GM23338 (cell line): ENCODE results near the gene TPCN2. TPM values are rescaled to one million over a fixed set of nuclear protein-coding genes. Genes with fewer than 3 reads are reported as not detected.

Experiments used
- ATAC-seq: fragments of 200-7000 bp; cut with Tn5 transposase; 3 replicates; pipeline ENCODE4 v1.9.1; 2020
- DNase-seq: peaks from one replicate; pipeline ENCODE4 v3.0.0-alpha.2; 2015; ENCODE audit warnings: low spot score
- H2AFZ ChIP-seq: fragments of 200-600 bp; sonication (generic); 2 replicates; pipeline ENCODE4 v1.8.0; 2016; ENCODE audit warnings: antibody characterized with exemption, mild to moderate bottlenecking, moderate library complexity
- H3F3A ChIP-seq: fragments of 200-600 bp; sonication (generic); replicated peaks from 2 replicates; pipeline ENCODE4 v1.8.0; 2017; ENCODE audit warnings: antibody characterized with exemption, mixed run types, low read depth
- H3K27ac ChIP-seq: fragments of 200-600 bp; sonication (generic); 2 replicates; pipeline ENCODE4 v1.6.1; 2016; ENCODE audit warnings: low read depth
- H3K27me3 ChIP-seq: fragments of 200-600 bp; sonication (generic); 2 replicates; pipeline ENCODE4 v1.8.0; 2016; ENCODE audit warnings: mild to moderate bottlenecking, mixed run types, moderate library complexity; ENCODE audit not compliant: insufficient read depth
- H3K36me3 ChIP-seq: fragments of 200-600 bp; sonication (generic); 2 replicates; pipeline ENCODE4 v1.8.0; 2016; ENCODE audit warnings: mild to moderate bottlenecking; ENCODE audit not compliant: insufficient read depth
- H3K4me1 ChIP-seq: fragments of 200-600 bp; sonication (generic); 2 replicates; pipeline ENCODE4 v1.8.0; 2016; ENCODE audit warnings: mild to moderate bottlenecking, moderate library complexity; ENCODE audit not compliant: insufficient read depth
- H3K4me2 ChIP-seq: fragments of 200-600 bp; sonication (generic); 2 replicates; pipeline ENCODE4 v1.7.1; 2017; ENCODE audit warnings: mixed run types
- H3K4me3 ChIP-seq: fragments of 200-600 bp; sonication (generic); 2 replicates; pipeline ENCODE4 v1.6.1; 2016; ENCODE audit warnings: mixed run types
- H3K79me2 ChIP-seq: fragments of 200-600 bp; sonication (generic); replicated peaks from 2 replicates; pipeline ENCODE4 v1.8.0; 2017; ENCODE audit warnings: mild to moderate bottlenecking; ENCODE audit not compliant: insufficient read depth
- H3K9me2 ChIP-seq: fragments of 200-600 bp; sonication (generic); 2 replicates; pipeline ENCODE4 v1.8.0; 2017; ENCODE audit not compliant: insufficient read depth
- H4K20me1 ChIP-seq: fragments of 200-600 bp; sonication (generic); replicated peaks from 2 replicates; pipeline ENCODE4 v1.8.0; 2017; ENCODE audit warnings: mild to moderate bottlenecking; ENCODE audit not compliant: insufficient read depth
- H3K27ac Mint-ChIP-seq: 2 replicates; pipeline ENCODE4 v1.8.0; 2020; ENCODE audit warnings: inconsistent platforms, mild to moderate bottlenecking, moderate library complexity, mixed read lengths
- H3K27me3 Mint-ChIP-seq: 3 replicates; pipeline ENCODE4 v1.8.0; 2022; ENCODE audit warnings: low read depth, mild to moderate bottlenecking, moderate library complexity, mixed read lengths, inconsistent platforms; ENCODE audit not compliant: insufficient read depth, poor library complexity
- H3K36me3 Mint-ChIP-seq: 3 replicates; pipeline ENCODE4 v1.8.0; 2021; ENCODE audit warnings: low read depth, mild to moderate bottlenecking, inconsistent platforms, moderate library complexity, mixed read lengths
- H3K4me1 Mint-ChIP-seq: 3 replicates; pipeline ENCODE4 v1.8.0; 2020; ENCODE audit warnings: mild to moderate bottlenecking, inconsistent platforms, mixed read lengths
- H3K4me3 Mint-ChIP-seq: 3 replicates; pipeline ENCODE4 v1.8.0; 2021; ENCODE audit warnings: moderate library complexity, mild to moderate bottlenecking, inconsistent platforms, mixed read lengths
- H3K9me3 Mint-ChIP-seq: 3 replicates; pipeline ENCODE4 v1.8.0; 2020; ENCODE audit warnings: moderate library complexity, mild to moderate bottlenecking, inconsistent platforms, mixed read lengths
- CREB1 ChIP-seq: fragments of 250-450 bp; sonication (Bioruptor Pico); IDR thresholded peaks from 2 replicates; pipeline ENCODE4 v1.5.0; 2020; ENCODE audit warnings: low read depth, mild to moderate bottlenecking, moderate library complexity
- CTCF ChIP-seq, 2 experiments: fragments of 200-600 bp in 1 of 2; sonication (generic) in 1 of 2; conservative IDR thresholded peaks; 2 replicates each; pipeline versions ENCODE4 v1.5.1 to v1.6.1; 2016 to 2017; ENCODE audit warnings: antibody characterized with exemption in 2 of 2, low read depth in 2 of 2, mild to moderate bottlenecking in 2 of 2, moderate library complexity in 1 of 2
- ETS1 ChIP-seq: IDR thresholded peaks from 2 replicates; pipeline ENCODE4 v1.6.1; 2016; ENCODE audit warnings: antibody characterized with exemption
- EZH2 ChIP-seq: fragments of 200-600 bp; sonication (generic); IDR thresholded peaks from one replicate; pipeline ENCODE4 v1.8.0; 2017; ENCODE audit warnings: antibody characterized with exemption, mild to moderate bottlenecking, low read depth; ENCODE audit not compliant: unreplicated experiment
- EZH2phosphoT487 ChIP-seq: fragments of 200-600 bp; sonication (generic); IDR thresholded peaks from one replicate; pipeline ENCODE4 v1.8.1; 2018; ENCODE audit warnings: antibody characterized with exemption; ENCODE audit not compliant: unreplicated experiment
- JUNB ChIP-seq: IDR thresholded peaks from one replicate; pipeline ENCODE4 v1.6.1; 2016; ENCODE audit warnings: antibody characterized with exemption; ENCODE audit not compliant: unreplicated experiment
- NANOG ChIP-seq: IDR thresholded peaks from 2 replicates; pipeline ENCODE4 v1.6.1; 2016; ENCODE audit warnings: antibody characterized with exemption, borderline replicate concordance
- POLR2AphosphoS5 ChIP-seq: IDR thresholded peaks from 2 replicates; pipeline ENCODE4 v1.6.1; 2016; ENCODE audit warnings: antibody characterized with exemption, low read depth
- REST ChIP-seq: IDR thresholded peaks from one replicate; pipeline ENCODE4 v1.6.1; 2018; ENCODE audit warnings: antibody characterized with exemption; ENCODE audit not compliant: unreplicated experiment
- STAT1 ChIP-seq: IDR thresholded peaks from one replicate; pipeline ENCODE4 v1.6.1; 2016; ENCODE audit warnings: antibody characterized with exemption; ENCODE audit not compliant: unreplicated experiment
- ZNF114 ChIP-seq: fragments of 250-450 bp; sonication (Bioruptor Pico); IDR thresholded peaks from 2 replicates; pipeline ENCODE4 v1.5.0; 2020; ENCODE audit warnings: mild to moderate bottlenecking, moderate library complexity
- ZNF331 ChIP-seq: fragments of 250-450 bp; sonication (Bioruptor Pico); IDR thresholded peaks from 2 replicates; pipeline ENCODE4 v1.5.0; 2020; ENCODE audit warnings: low read depth, mild to moderate bottlenecking, moderate library complexity
- ZNF462 ChIP-seq: fragments of 250-450 bp; sonication (Bioruptor Pico); IDR thresholded peaks from 2 replicates; pipeline ENCODE4 v1.5.0; 2020; ENCODE audit warnings: mild to moderate bottlenecking, moderate library complexity
- polyA plus RNA-seq: library from polyadenylated mRNA; unstranded; fragments of >200 nt; fragmentation: Nextera tagmentation; extraction: Ambion mirVana; gene quantifications from 2 replicates; pipeline ENCODE4 v1.2.1, GENCODE V29; 2016
- total RNA-seq: library from RNA; depleted of rRNA; stranded (reverse); fragments of >200 nt; shearing (Covaris generic); gene quantifications from 2 replicates; pipeline ENCODE4 v1.2.3, GENCODE V29; 2014

Gene TPCN2
- total and polyA plus RNA-seq, 2 experiments from 2014 or later, result 5.8 to 14.7 TPM

- 0 out of 2 replicates have a peak, but pooled peaks cover 2% of the 10 kb centered on the region for H3K79me2 ChIP-seq
- TF ChIP-seq EZH2 (no peak), NANOG (no peak), ZNF331 (no peak), ETS1 (no peak), JUNB (no peak), ZNF114 (CRISPR knock-in tag) (no peak), CTCF (conservative IDR thresholded peaks at IDR 0.05; ENCODE audit: low read depth in 2 of 2) (no peak), ZNF462 (CRISPR knock-in tag) (no peak), POLR2AphosphoS5 (no peak), CREB1 (CRISPR knock-in tag) (no peak), REST (no peak), EZH2phosphoT487 (no peak), STAT1 (no peak)
- no peaks in the 10 kb centered on the region for H3F3A ChIP-seq
- no peaks in the 10 kb centered on the region for H3K4me1 ChIP-seq
- Mint-ChIP-seq H3K27ac (no peak overlapping the region), H3K9me3 (no peaks in the 10 kb centered on the region; the same call in 2 of the 3 replicates), H3K27me3 (peaks cover 8% of the 10 kb centered on the region), H3K4me3 (no peak overlapping the region), H3K4me1 (peaks cover 10% of the 10 kb centered on the region; the same call in 2 of the 3 replicates), H3K36me3 (peaks cover 44% of the 10 kb centered on the region)
- peaks cover 5% of the 10 kb centered on the region for H3K36me3 ChIP-seq
- ATAC-seq (no peak), DNase-seq (no peak)
- H3K9me2 ChIP-seq, result no peaks in the 10 kb centered on the region
- H3K27me3 ChIP-seq, result no peaks in the 10 kb centered on the region
- no peaks in the 10 kb centered on the region for H4K20me1 ChIP-seq
- no peak overlapping the region for H2AFZ ChIP-seq
- no peak overlapping the region for H3K4me2 ChIP-seq
- 0 out of 2 replicates have a peak overlapping the region, but pooled peaks have one; percentile 50 for H3K27ac ChIP-seq
- no peak overlapping the region for H3K4me3 ChIP-seq
These were observed 39.1 kb downstream of the TPCN2 start for GRCh38 chr11:69087811-69088210.
